ENCODE data around the gene IL2RG. TPM values are rescaled to one million over a fixed set of nuclear protein-coding genes. Genes with fewer than 3 reads are reported as not detected.

The IL2RG gene
- total and polyA plus RNA-seq, 4 donors = 2.2 to 4.0 (median 3.3) TPM

- Histone ChIP-seq H3K4me3 (ENCODE audit: low read depth in 1 of 3, low read length in 3 of 3) (no peak overlapping the region), H3K36me3 (ENCODE audit: control insufficient read depth in 4 of 4, insufficient read depth in 3 of 4, low read depth in 1 of 4, low read length in 3 of 4) (no peaks in the 10 kb centered on the region), H3K27ac (ENCODE audit: low read depth in 1 of 2, low read length in 2 of 2) (no peak overlapping the region), H3K4me1 (ENCODE audit: control insufficient read depth in 4 of 4, insufficient read depth in 4 of 4, low read length in 3 of 4) (no peaks in the 10 kb centered on the region), H3K9ac (ENCODE audit: low read depth in 1 of 2, low read length in 2 of 2) (no peak overlapping the region), H3K27me3 (ENCODE audit: control insufficient read depth in 4 of 4, insufficient read depth in 4 of 4, low read length in 3 of 4) (no peaks in the 10 kb centered on the region), H3K9me3 (ENCODE audit: control insufficient read depth in 4 of 4, low read length in 3 of 4) (no peaks in the 10 kb centered on the region)
- WGBS = 84% methylated on average over 3 of the region's 3 CpGs
- no peak for TF ChIP-seq YY1 (IDR thresholded peaks at IDR 0.05)
- TF ChIP-seq CTCF (IDR thresholded peaks at IDR 0.05; ENCODE audit: low read depth, low read length, missing input control) = no peak
- no peak for DNase-seq (ENCODE audit: low spot score)
These were observed 43.3 kb upstream of the IL2RG start for GRCh38 chrX:71154641-71155040.

- H3K27me3 ChIP-seq (ENCODE audit: control insufficient read depth in 4 of 4, insufficient read depth in 4 of 4, low read length in 3 of 4) = no peaks in the 10 kb centered on the region
- TF ChIP-seq ZBTB33 (IDR thresholded peaks at IDR 0.05) = no peak
- H3K4me3 ChIP-seq (ENCODE audit: low read depth in 1 of 3, low read length in 3 of 3) = no peak overlapping the region
- no peaks in the 10 kb centered on the region for H3K9me3 ChIP-seq (ENCODE audit: control insufficient read depth in 4 of 4, low read length in 3 of 4)
- WGBS = 96% methylated on average over 7 of the region's 7 CpGs
- H3K27ac ChIP-seq (ENCODE audit: low read depth in 1 of 2, low read length in 2 of 2) = no peak overlapping the region
- no peaks in the 10 kb centered on the region for H3K4me1 ChIP-seq (ENCODE audit: control insufficient read depth in 4 of 4, insufficient read depth in 4 of 4, low read length in 3 of 4)
- H3K9ac ChIP-seq (ENCODE audit: low read depth in 1 of 2, low read length in 2 of 2) = no peak overlapping the region
- no peaks in the 10 kb centered on the region for H3K36me3 ChIP-seq (ENCODE audit: control insufficient read depth in 4 of 4, insufficient read depth in 3 of 4, low read depth in 1 of 4, low read length in 3 of 4)
- DNase-seq (ENCODE audit: low spot score) = no peak
These were observed 42.8 kb upstream of the IL2RG start for GRCh38 chrX:71154196-71154595.

GRCh38 chrX:71151366-71151765 lies 40.0 kb upstream of the IL2RG start:
- TF ChIP-seq TAF1 (conservative IDR thresholded peaks at IDR 0.05) = no peak
- TF ChIP-seq RAD21 (IDR thresholded peaks at IDR 0.05) = no peak
- Histone ChIP-seq H3K4me3 (ENCODE audit: low read depth in 1 of 3, low read length in 3 of 3) (no peak overlapping the region), H3K9ac (ENCODE audit: low read depth in 1 of 2, low read length in 2 of 2) (no peak overlapping the region), H3K4me1 (ENCODE audit: control insufficient read depth in 4 of 4, insufficient read depth in 4 of 4, low read length in 3 of 4) (no peaks in the 10 kb centered on the region), H3K27ac (ENCODE audit: low read depth in 1 of 2, low read length in 2 of 2) (no peak overlapping the region), H3K27me3 (ENCODE audit: control insufficient read depth in 4 of 4, insufficient read depth in 4 of 4, low read length in 3 of 4) (no peaks in the 10 kb centered on the region), H3K36me3 (ENCODE audit: control insufficient read depth in 4 of 4, insufficient read depth in 3 of 4, low read depth in 1 of 4, low read length in 3 of 4) (no peaks in the 10 kb centered on the region), H3K9me3 (ENCODE audit: control insufficient read depth in 4 of 4, low read length in 3 of 4) (no peaks in the 10 kb centered on the region)
- no peak for DNase-seq (ENCODE audit: low spot score)
- 75% methylated on average over 7 of the region's 7 CpGs for WGBS

- Histone ChIP-seq H3K27me3 (ENCODE audit: control insufficient read depth in 4 of 4, insufficient read depth in 4 of 4, low read length in 3 of 4) (no peaks in the 10 kb centered on the region), H3K4me1 (ENCODE audit: control insufficient read depth in 4 of 4, insufficient read depth in 4 of 4, low read length in 3 of 4) (peaks cover 0 to 6% (median 3%) of the 10 kb centered on the region in 4 donors), H3K4me3 (ENCODE audit: low read depth in 1 of 3, low read length in 3 of 3) (no peak overlapping the region), H3K27ac (ENCODE audit: low read depth in 1 of 2, low read length in 2 of 2) (no peak overlapping the region), H3K9me3 (ENCODE audit: control insufficient read depth in 4 of 4, low read length in 3 of 4) (no peaks in the 10 kb centered on the region), H3K36me3 (ENCODE audit: control insufficient read depth in 4 of 4, insufficient read depth in 3 of 4, low read depth in 1 of 4, low read length in 3 of 4) (no peaks in the 10 kb centered on the region), H3K9ac (ENCODE audit: low read depth in 1 of 2, low read length in 2 of 2) (no peak overlapping the region)
- DNase-seq (ENCODE audit: low spot score) = no peak
- WGBS = 88% methylated on average over 8 of the region's 8 CpGs
- TF ChIP-seq SP1 (IDR thresholded peaks at IDR 0.05) (no peak), GABPA (IDR thresholded peaks at IDR 0.05 in 1 of 2, conservative IDR thresholded peaks at IDR 0.05 in 1 of 2) (no peak), JUND (IDR thresholded peaks at IDR 0.05) (no peak), MAX (IDR thresholded peaks at IDR 0.05) (no peak), RAD21 (IDR thresholded peaks at IDR 0.05) (no peak), TAF1 (conservative IDR thresholded peaks at IDR 0.05) (no peak), NR2F2 (IDR thresholded peaks at IDR 0.05) (no peak), ATF3 (IDR thresholded peaks at IDR 0.05) (no peak), REST (IDR thresholded peaks at IDR 0.05) (no peak), FOXA2 (IDR thresholded peaks at IDR 0.05) (no peak), EGR1 (IDR thresholded peaks at IDR 0.05; ENCODE audit: low read depth in 2 of 2) (no peak), ZBTB33 (IDR thresholded peaks at IDR 0.05) (no peak)
These were observed 36.9 kb upstream of the IL2RG start for GRCh38 chrX:71148278-71148663.

All from liver (tissue), 9 donors.